ELF-1 (cell line): ENCODE measurements around the gene SPSB4.

Source experiments
- DNase-seq: peaks from one replicate; pipeline ENCODE4 v3.0.0-alpha.2; 2016; ENCODE audit warnings: low read depth, low spot score

Gene SPSB4

DNA sequence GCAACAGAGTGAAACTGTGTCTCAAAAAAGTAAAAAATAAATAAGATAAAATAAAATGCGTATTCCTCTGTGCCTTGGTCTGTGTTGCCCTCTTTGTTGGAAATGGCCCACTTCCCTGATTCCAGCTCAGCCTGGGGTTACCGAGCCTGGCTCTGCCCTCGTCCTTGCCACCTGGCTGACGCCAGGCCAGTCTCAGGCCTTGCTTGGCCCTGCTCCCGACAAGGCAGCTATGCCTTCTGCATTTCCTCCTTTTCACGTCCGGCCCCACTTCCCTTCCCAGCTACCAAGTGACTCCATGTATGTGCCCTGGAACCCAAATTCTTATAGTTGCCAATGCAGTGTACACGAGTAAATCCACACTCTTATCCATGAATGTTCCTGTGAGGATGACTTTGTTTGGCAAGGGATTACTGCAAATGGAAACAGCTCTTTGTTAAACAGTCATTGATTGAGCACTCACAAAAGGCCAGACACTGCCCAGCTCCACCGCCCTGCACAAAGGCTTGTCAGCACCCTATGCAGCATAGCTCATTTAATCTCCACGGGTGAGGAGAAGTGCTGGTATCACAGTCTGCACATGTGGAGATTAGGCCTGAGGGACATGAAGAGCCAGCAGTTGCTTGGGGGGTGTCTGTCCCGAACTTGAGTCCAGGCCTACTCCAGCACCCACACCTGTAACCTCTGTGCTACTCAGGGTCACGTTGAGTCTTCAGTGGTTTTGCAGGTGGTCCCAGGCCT lies 25.1 kb downstream of the SPSB4 start:
- peak; percentile 59 for DNase-seq

- peak; percentile 64 for DNase-seq
Measured at GRCh38 chr3:141076797-141077571, 25.8 kb downstream of the SPSB4 start.

DNA sequence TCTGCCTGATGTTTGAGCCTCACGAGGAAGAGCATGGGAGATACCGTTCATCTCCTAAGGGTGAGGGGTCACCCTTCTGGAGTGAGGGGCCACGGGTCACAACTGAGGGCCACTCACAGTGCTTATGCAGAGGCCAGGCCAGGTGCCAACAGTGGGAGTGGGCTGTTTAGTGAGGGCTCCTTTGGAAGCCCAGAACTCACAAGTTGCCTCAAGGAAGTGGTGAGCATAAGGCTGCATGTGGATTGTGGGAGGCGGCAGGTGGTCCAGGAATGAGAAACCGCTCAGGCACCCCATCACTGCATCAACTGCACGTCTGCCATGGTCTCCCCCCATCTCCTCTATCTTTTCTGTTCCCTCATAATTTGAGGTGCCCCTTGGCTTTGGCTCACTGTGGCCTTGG lies 26.5 kb downstream of the SPSB4 start:
- no peak for DNase-seq

DNA sequence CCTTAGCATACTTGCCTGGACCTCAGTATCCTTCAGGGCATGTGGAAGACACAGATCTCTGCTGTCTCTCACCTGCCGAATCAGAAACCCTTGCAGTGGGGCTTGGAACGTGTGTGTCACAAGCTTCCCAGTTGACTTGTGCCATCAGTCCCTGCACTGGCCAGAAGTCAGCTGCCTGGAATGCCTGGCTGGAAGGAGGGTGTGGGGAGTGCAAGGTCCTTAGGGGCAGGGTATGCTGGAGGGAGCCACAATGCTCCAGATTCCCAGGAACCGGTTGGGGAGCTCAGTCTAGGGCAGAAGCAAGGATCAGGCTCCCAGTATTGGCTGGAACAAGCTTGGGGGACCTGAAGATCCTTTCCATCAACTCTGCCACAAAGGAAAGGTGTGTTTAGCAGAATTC lies 27.1 kb downstream of the SPSB4 start:
- DNase-seq: peak; percentile 60

GRCh38 chr3:141080431-141080830 lies 29.3 kb downstream of the SPSB4 start:
- DNase-seq: no peak

DNA sequence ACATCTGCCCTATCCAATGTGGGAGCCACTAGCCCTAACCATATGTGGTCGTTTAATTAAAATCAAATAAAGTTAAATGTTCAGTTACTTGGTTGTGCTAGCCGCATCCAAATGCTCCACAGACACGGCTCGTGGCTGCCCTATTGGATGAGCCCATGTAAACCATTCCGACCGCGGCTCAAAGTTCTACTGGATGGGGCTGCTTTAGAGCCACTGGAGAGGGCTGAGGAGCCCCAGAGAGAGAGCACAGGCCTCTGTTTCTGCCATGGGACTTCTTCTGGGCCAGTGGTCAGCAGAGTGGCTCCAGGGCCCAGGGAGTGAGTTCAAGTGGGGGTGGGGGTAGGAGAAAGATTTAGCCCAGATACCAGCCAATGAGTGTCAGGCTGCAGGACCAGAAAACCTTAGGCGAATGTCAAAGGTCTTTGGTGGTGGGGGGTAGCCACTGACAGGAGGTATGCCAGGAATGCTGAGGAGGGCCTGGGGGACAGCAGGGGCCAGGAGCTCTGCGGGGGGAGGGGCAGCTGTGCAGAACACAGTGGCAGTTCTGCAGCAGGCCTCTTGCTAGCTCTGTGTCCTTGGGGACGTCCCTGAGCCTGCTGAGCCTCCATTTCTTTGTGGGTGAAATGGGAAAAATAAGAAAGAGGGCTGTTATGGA lies 30.1 kb downstream of the SPSB4 start:
- peak; percentile 97 for DNase-seq

DNA sequence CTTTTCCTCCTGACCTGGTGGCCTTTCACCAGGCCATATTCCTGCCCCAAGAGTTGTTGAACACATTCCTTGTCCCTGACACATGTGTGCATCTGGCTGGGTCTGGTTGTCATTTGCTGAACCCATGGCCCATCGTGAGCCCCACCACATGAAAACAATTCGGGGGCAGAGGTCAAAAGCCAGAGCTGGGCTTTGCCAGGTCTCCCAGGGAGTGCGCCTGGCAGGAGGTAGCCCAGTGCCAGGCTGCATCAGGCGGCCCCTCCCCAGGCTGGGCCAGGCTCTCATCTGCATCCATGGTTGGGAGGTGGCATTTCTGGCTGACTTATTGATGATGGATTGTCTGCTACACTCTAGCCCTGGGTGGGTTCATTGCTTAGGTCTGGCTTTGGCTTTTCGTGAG lies 30.9 kb downstream of the SPSB4 start:
- peak; percentile 70 for DNase-seq

GRCh38 chr3:141083226-141083625 lies 32.1 kb downstream of the SPSB4 start:
- DNase-seq: no peak

DNA sequence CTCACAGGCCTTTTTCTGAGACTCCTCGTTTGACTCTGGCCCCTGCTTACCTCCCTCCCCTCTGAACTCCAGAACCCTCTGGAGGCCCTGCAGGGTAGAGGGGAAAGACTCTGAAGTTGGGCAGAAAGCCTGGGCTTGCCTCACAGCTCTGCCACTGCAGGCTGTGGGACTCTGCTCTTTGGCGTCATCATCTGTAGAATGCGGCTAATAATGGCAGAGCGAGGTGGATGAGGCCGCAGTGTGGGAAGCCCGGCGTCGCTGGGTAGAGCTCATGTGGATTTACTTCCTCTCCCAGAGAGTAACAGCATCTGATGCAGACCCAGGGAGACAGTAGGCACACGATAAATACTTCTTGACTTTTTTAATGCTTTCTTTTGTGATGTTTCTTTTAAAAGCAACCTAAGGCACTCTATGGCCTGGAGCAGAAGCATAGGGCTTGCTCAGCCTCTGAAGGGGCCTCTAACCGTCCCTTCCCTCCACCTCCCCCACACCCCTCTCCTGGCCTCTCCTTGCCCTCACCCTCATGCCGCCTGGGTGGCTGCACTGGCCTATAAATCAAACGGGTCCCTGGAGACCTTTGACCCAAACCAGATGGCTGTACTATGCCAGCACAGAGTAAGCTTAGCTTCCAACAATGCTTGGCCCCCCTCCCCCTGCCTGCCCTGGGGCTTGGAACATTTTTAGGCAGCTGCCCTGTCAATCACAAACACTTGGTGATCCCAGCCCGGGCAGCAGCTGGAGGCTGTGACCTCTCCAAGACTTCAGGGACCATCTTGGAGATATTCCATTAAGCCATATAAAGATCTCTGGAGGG lies 32.9 kb downstream of the SPSB4 start:
- DNase-seq: peak; percentile 94

GRCh38 chr3:141085343-141086070 lies 34.4 kb downstream of the SPSB4 start:
- peak; percentile 6 for DNase-seq

- DNase-seq: no peak
Measured at GRCh38 chr3:141086188-141086587, 35.0 kb downstream of the SPSB4 start.

DNA sequence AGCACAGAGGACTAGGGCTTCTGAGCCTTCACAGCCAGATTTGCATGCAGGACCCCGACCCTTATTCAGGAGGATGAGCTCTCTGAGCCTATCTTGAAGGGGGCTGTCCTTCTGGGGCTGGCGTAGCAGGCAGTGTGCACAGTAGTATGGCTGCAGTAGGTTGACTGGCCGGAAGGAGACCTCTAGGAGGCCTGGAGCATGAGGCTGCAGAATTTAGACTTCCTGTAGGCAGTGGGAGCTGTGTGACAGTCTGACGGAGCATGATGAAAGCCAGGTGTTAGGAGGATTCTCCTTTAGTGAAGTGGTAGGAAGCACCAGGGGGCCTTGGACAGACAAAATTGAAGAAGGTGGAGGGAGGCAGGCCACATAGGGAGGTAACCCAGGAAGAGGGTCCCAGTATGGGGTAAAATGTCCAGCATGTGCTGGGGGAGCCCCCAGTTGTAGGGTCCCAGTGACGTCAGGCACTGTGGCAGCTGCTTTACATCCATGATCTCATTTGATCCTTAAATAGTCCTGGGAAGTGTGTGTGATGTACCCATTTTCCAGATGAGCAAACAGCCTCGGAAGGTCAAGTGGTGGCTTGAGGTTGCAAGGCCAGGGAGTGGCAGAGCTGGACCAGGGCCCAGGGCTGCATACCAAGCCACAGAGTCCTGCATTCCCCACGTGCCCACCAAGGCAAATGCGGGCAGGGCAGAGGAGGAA lies 36.1 kb downstream of the SPSB4 start:
- peak; percentile 74 for DNase-seq

- peak; percentile 44 for DNase-seq
Measured at GRCh38 chr3:141087778-141088130, 36.6 kb downstream of the SPSB4 start.

GRCh38 chr3:141089339-141090152 lies 38.4 kb downstream of the SPSB4 start:
- DNase-seq: peak; percentile 78

- no peak for DNase-seq
Measured at GRCh38 chr3:141091426-141091825, 40.3 kb downstream of the SPSB4 start.

DNA sequence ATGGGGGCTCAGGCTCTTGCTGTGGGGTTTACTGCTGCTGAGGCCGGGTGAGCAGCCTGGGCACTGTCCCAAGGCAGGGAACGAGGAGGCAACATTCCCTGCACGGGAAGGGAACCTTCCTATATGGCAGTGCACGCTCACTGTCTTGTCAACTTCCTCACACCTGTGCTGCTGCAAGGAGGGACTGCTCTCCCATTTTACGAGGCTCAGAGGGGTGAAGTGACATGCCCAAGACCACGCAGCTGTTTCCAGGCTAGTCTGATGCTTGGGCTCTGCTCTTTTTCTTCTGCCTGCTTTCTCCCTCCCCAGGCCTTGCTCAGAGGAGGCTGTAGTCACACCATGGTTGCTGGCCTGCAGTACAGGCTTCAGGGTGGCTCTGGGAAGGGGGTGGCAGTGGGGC lies 41.5 kb downstream of the SPSB4 start:
- DNase-seq: no peak

DNA sequence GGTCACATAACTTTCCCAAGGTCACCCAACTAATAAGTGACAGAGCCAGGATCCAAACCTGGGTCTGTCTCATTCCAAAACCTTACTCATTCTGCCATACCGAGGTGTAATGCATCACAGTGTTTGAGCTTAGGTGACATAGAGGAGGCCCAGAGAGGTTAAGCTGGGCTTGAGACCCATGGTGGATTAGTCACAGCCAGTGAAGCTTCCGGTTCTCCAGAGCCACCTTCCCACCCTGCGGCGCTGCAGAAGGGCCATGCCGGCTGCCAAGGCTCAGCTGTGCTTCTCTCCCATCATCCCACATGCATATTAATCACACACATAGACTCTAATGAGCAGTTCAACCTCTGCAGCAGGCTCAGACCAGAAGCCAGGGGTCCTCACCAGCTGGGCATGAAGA lies 42.2 kb downstream of the SPSB4 start:
- DNase-seq: no peak

DNA sequence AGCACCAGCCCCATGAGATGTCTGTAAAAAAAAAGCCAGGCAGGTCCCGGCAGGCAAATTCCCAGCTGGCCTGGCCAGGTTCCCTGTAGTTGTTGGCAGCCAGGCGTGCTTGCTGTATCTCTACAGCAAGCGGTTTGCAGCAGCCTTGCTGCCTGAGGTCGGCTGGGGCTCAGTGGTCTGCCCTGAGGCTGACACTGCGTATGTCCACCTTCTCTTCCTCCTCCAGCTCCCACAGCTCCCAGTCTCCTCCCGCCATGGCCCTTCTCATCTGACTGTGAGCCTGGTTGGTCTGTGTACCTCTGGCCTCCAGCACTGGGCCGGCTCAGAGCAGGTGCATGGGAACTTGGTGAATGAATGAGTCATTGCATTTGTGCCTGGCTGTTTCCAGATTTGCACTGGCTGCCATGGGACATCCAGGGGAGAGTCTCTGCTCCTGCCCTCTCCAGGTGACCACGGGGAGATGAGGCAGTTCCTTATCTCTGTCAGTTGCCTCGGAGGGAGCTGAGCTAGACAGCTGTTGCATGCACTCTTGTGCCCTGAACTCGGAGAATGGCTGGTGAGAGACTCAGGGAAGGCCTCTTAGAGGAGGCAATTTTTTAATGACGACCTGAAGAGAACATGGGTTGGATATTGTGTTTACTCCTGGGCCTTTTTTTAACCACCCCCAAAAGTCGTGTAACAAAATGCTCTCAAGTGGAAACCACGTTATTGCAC lies 43.0 kb downstream of the SPSB4 start:
- peak; percentile 87 for DNase-seq
